ENCODE data around the gene IQGAP1.

- no peak for TF ChIP-seq ZNF350 (tag by site-specific recombination; IDR thresholded peaks at IDR 0.05)
- TF ChIP-seq ZNF580 (tag by site-specific recombination; IDR thresholded peaks at IDR 0.05), result no peak
- TF ChIP-seq CTCF (tag by site-specific recombination; IDR thresholded peaks at IDR 0.05), result no peak
- no peak for TF ChIP-seq ZSCAN30 (tag by site-specific recombination; IDR thresholded peaks at IDR 0.05)
- TF ChIP-seq MZF1 (tag by site-specific recombination; IDR thresholded peaks at IDR 0.05; ENCODE audit: borderline replicate concordance), result no peak
- no peak for TF ChIP-seq ZNF280D (tag by site-specific recombination; IDR thresholded peaks at IDR 0.05)
- no peak for TF ChIP-seq ZNF157 (tag by site-specific recombination; IDR thresholded peaks at IDR 0.05)
- no peak for TF ChIP-seq ZBTB8A (tag by site-specific recombination; IDR thresholded peaks at IDR 0.05)
- TF ChIP-seq ZNF398 (tag by site-specific recombination; IDR thresholded peaks at IDR 0.05), result no peak
Observed at GRCh38 chr15:90456236-90456635, 68.2 kb downstream of the IQGAP1 start.

All from HEK293 (cell line).